Bronchial epithelial cell (primary cell): ENCODE measurements around the gene PPARD. TPM values are rescaled to one million over a fixed set of nuclear protein-coding genes. Genes with fewer than 3 reads are reported as not detected.
"Not testable (repeated sequence)": the region's sequence is repeated elsewhere in the genome, so short reads cannot be mapped to it uniquely, and the experiment has no call there.

Experiments
- DNase-seq: peaks from one replicate; pipeline ENCODE4 v3.0.0-alpha.2; 2010; ENCODE audit warnings: low read depth
- FAIRE-seq: peaks from 2 replicates; lab custom pipeline; 2011; peaks lifted over from hg19 to GRCh38; lab: Jason Lieb, UNC
- H3K27me3 ChIP-seq: 2 replicates; pipeline ENCODE4 v1.5.1; 2011; ENCODE audit warnings: low read length; ENCODE audit not compliant: control insufficient read depth, insufficient read depth
- H3K36me3 ChIP-seq: 2 replicates; pipeline ENCODE4 v1.5.1; 2011; ENCODE audit warnings: low read length; ENCODE audit not compliant: control insufficient read depth, insufficient read depth
- H3K4me3 ChIP-seq: 2 replicates; pipeline ENCODE4 v1.5.1; 2011; ENCODE audit warnings: mild to moderate bottlenecking, low read depth, low read length, control low read depth
- CTCF ChIP-seq: IDR thresholded peaks from 2 replicates; pipeline ENCODE4 v1.5.1; 2011; ENCODE audit warnings: mild to moderate bottlenecking, moderate library complexity, low read length, control low read depth, inconsistent platforms; ENCODE audit not compliant: insufficient read depth, severe bottlenecking
- total RNA-seq: library from RNA; depleted of rRNA; stranded (reverse); fragments of >200 nt; gene quantifications from 2 replicates; pipeline ENCODE4 v1.2.1, GENCODE V29; 2014

Gene PPARD
- total RNA-seq, 1 donor from 2014 or later = 10.3 TPM

GRCh38 chr6:35328108-35328723 lies 14.1 kb upstream of the PPARD start:
- peaks cover 1% of the 10 kb centered on the region for H3K36me3 ChIP-seq
- no peak overlapping the region for H3K4me3 ChIP-seq
- DNase-seq (no peak), FAIRE-seq (no peak)
- no peaks in the 10 kb centered on the region for H3K27me3 ChIP-seq
- TF ChIP-seq CTCF = no peak

- not testable (repeated sequence) for FAIRE-seq, DNase-seq, H3K27me3 ChIP-seq, H3K36me3 ChIP-seq, H3K4me3 ChIP-seq
Observed at GRCh38 chr6:35328965-35329364, 13.4 kb upstream of the PPARD start.

- no peak for DNase-seq
- TF ChIP-seq CTCF = no peak
Observed at GRCh38 chr6:35330541-35331119, 11.7 kb upstream of the PPARD start.

GRCh38 chr6:35332074-35332887 lies 10.1 kb upstream of the PPARD start:
- not testable (repeated sequence) for FAIRE-seq, H3K4me3 ChIP-seq
- peak; percentile 71 for DNase-seq

More at GRCh38 chr6:35330541-35331119, 11.7 kb upstream of the PPARD start:
- no peak for FAIRE-seq
- H3K4me3 ChIP-seq = no peak overlapping the region
- no peaks in the 10 kb centered on the region for H3K27me3 ChIP-seq
- H3K36me3 ChIP-seq = no peaks in the 10 kb centered on the region

GRCh38 chr6:35341557-35341956 lies 801 bp upstream of the PPARD start:
- peak; percentile 75 for DNase-seq
- H3K4me3 ChIP-seq = no peak overlapping the region
- no peak for FAIRE-seq

More at GRCh38 chr6:35332074-35332887, 10.1 kb upstream of the PPARD start:
- TF ChIP-seq CTCF = peak; percentile 38
- H3K27me3 ChIP-seq, H3K36me3 ChIP-seq: not testable (repeated sequence)

More at GRCh38 chr6:35341557-35341956, 801 bp upstream of the PPARD start:
- Histone ChIP-seq H3K27me3 (no peaks in the 10 kb centered on the region), H3K36me3 (peaks cover 6% of the 10 kb centered on the region)
- TF ChIP-seq CTCF = no peak
